Measurements from ENCODE around the gene RPL27.
A peak's percentile ranks its signal among the peaks of the same experiment; 100 is the strongest.

Gene RPL27

GRCh38 chr17:43020030-43020621 is 21.9 kb downstream of the RPL27 start:
- no peak for DNase-seq (ENCODE audit: low spot score)
- ChIA-PET CTCF (no interaction called here), POLR2A (ENCODE audit: low non-redundant PET) (no interaction called here)
- peak overlapping the region; percentile 91 for H3K27ac ChIP-seq
- no peak for TF ChIP-seq CTCF (conservative IDR thresholded peaks at IDR 0.05; ENCODE audit: low read depth)

- CTCF ChIA-PET = interaction anchor here (0.6 kb wide), 1 partner anchor 157 kb away, joined by 3 read pairs; no protein-coding TSS in a partner anchor
- POLR2A ChIA-PET (ENCODE audit: low non-redundant PET) = no interaction called here
- H3K27ac ChIP-seq = peak overlapping the region; percentile 91
- TF ChIP-seq CTCF (conservative IDR thresholded peaks at IDR 0.05; ENCODE audit: low read depth) = no peak
- peak; percentile 83 for DNase-seq (ENCODE audit: low spot score)
These were observed 22.8 kb downstream of the RPL27 start for GRCh38 chr17:43020789-43021740.

- H3K27ac ChIP-seq = peak within 1 kb of the TSS; percentile 91
- TF ChIP-seq CTCF (conservative IDR thresholded peaks at IDR 0.05; ENCODE audit: low read depth) = no peak
- CTCF ChIA-PET = interaction anchor here (0.6 kb wide), 2 partner anchors 90 to 156 kb away, joined by 3 read pairs; no protein-coding TSS in a partner anchor
- peak; percentile 81 for DNase-seq (ENCODE audit: low spot score)
- POLR2A ChIA-PET (ENCODE audit: low non-redundant PET) = interaction anchor here (0.5 kb wide), 1 partner anchor 136 kb away, joined by 5 read pairs; no protein-coding TSS in a partner anchor
These were observed 23.7 kb downstream of the RPL27 start, which contains the start of gene VAT1 for GRCh38 chr17:43021741-43022512. VAT1 (minus strand) TSS chr17:43022385; CDS start chr17:43022322, 63 bp downstream.

GRCh38 chr17:43024407-43025289 is 26.4 kb downstream of the RPL27 start, which contains the start of gene RND2:
RND2 (plus strand) TSS chr17:43025231; CDS start chr17:43025348, 117 bp downstream.
- peak; percentile 82 for DNase-seq (ENCODE audit: low spot score)
- peak; percentile 77 for TF ChIP-seq CTCF (conservative IDR thresholded peaks at IDR 0.05; ENCODE audit: low read depth)
- ChIA-PET POLR2A (ENCODE audit: low non-redundant PET) (interaction anchor here (0.6 kb wide), 1 partner anchor 159 kb away, joined by 3 read pairs; no protein-coding TSS in a partner anchor), CTCF (interaction anchor here (0.6 to 0.7 kb wide), 5 partner anchors 9 to 414 kb away, joined by 3 to 5 read pairs (median 3); no protein-coding TSS in a partner anchor)
- peak within 1 kb of the TSS; percentile 51 for H3K27ac ChIP-seq

DNA sequence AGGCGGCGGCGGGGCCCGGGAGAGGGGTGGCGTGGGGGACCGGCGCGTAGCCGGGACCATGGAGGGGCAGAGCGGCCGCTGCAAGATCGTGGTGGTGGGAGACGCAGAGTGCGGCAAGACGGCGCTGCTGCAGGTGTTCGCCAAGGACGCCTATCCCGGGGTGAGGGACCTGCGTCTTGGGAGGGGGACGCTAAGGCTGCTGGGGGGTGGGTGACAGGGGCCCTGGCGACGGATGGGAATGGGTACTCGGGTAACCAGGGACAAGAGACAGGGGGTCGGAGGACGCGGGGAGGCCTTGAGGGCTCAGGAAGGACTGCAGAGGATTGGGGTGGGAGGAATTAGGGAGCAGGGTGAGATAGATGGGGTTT is 27.1 kb downstream of the RPL27 start:
- ChIA-PET CTCF (no interaction called here), POLR2A (ENCODE audit: low non-redundant PET) (no interaction called here)
- TF ChIP-seq CTCF (conservative IDR thresholded peaks at IDR 0.05; ENCODE audit: low read depth) = no peak
- DNase-seq (ENCODE audit: low spot score) = no peak
- no peak overlapping the region; the same call in 1 of the 2 replicates for H3K27ac ChIP-seq
